K562 (cell line): ENCODE results near the gene DRAXIN. TPM values are rescaled to one million over a fixed set of nuclear protein-coding genes. Genes with fewer than 3 reads are reported as not detected.

Experiments used
- CSDE1 ChIP-seq, 2 experiments: fragments of 450-650 bp; IDR thresholded peaks; 2 replicates each; pipeline ENCODE4 v1.6.1; 2016; ENCODE audit warnings: mild to moderate bottlenecking in 1 of 2
- GMEB1 ChIP-seq: fragments of 250-450 bp; sonication (Bioruptor Pico); IDR thresholded peaks from 2 replicates; pipeline ENCODE4 v1.4.0; 2020; ENCODE audit warnings: mild to moderate bottlenecking
- IRF2 ChIP-seq: sonication (generic); formaldehyde crosslinking; IDR thresholded peaks from 2 replicates; pipeline ENCODE4 v1.8.1; 2022; ENCODE audit warnings: mild to moderate bottlenecking, missing genetic modification reagents
- KLF16 ChIP-seq: IDR thresholded peaks from 2 replicates; pipeline ENCODE4 v1.6.1; 2016; ENCODE audit warnings: antibody characterized with exemption
- PATZ1 ChIP-seq: fragments of 250-450 bp; sonication (Bioruptor Pico); IDR thresholded peaks from 2 replicates; pipeline ENCODE4 v1.5.0; 2020; ENCODE audit warnings: mild to moderate bottlenecking, borderline replicate concordance
- POLR3G ChIP-seq: IDR thresholded peaks from 2 replicates; pipeline ENCODE4 v1.6.1; 2011; ENCODE audit not compliant: insufficient read length, insufficient replicate concordance; ENCODE audit errors: extremely low read depth
- RBM39 ChIP-seq: fragments of 200-400 bp; formaldehyde crosslinking; optimal IDR thresholded peaks from 2 replicates; pipeline ENCODE3; 2018; ENCODE audit warnings: low read depth, low read length
- SIN3A ChIP-seq, 2 experiments: fragments of 150-350 bp in 1 of 2; IDR thresholded peaks; 2 replicates each; pipeline ENCODE4 v1.6.1; 2011 to 2016; ENCODE audit warnings: borderline replicate concordance in 2 of 2, low read depth in 2 of 2, low read length in 2 of 2, mild to moderate bottlenecking in 2 of 2, moderate library complexity in 2 of 2; ENCODE audit not compliant: control insufficient read depth in 1 of 2
- TAF15 ChIP-seq: fragments of 200-400 bp; formaldehyde crosslinking; IDR thresholded peaks from 2 replicates; pipeline ENCODE4 v1.6.1; 2017; ENCODE audit warnings: mild to moderate bottlenecking, low read depth, low read length, moderate library complexity
- TARDBP ChIP-seq: fragments of 450-650 bp; IDR thresholded peaks from 2 replicates; pipeline ENCODE4 v1.6.1; 2016
- THAP12 ChIP-seq: fragments of 250-450 bp; sonication (Bioruptor Pico); IDR thresholded peaks from 2 replicates; pipeline ENCODE4 v1.9.0; 2021; ENCODE audit warnings: mild to moderate bottlenecking, inconsistent platforms
- YBX1 ChIP-seq: fragments of 450-650 bp; IDR thresholded peaks from 2 replicates; pipeline ENCODE4 v1.7.1; 2016; ENCODE audit warnings: mild to moderate bottlenecking
- ZC3H11A ChIP-seq: IDR thresholded peaks from 2 replicates; pipeline ENCODE4 v1.6.1; 2012; ENCODE audit warnings: low read depth, low read length, improper control_type of control experiment
- ZNF146 ChIP-seq: IDR thresholded peaks from one replicate; pipeline ENCODE4 v1.6.1; 2018; ENCODE audit warnings: missing compliant biosample characterization; ENCODE audit not compliant: unreplicated experiment
- ZNF239 ChIP-seq: fragments of 250-450 bp; sonication (Bioruptor Pico); IDR thresholded peaks from 2 replicates; pipeline ENCODE4 v1.4.0; 2020; ENCODE audit warnings: mild to moderate bottlenecking
- ZNF436 ChIP-seq: fragments of 250-450, 450-650 bp; sonication (Bioruptor Pico); formaldehyde crosslinking; IDR thresholded peaks from 2 replicates; pipeline ENCODE4 v1.7.0; 2020; ENCODE audit warnings: mild to moderate bottlenecking
- ZNF561 ChIP-seq: fragments of 450-650 bp; formaldehyde crosslinking; conservative IDR thresholded peaks from 2 replicates; pipeline ENCODE4 v1.4.0; 2020; ENCODE audit warnings: mild to moderate bottlenecking, moderate library complexity
- ZNF583 ChIP-seq: fragments of 250-450 bp; sonication (Bioruptor Pico); IDR thresholded peaks from 2 replicates; pipeline ENCODE4 v1.4.0; 2020
- ZNF586 ChIP-seq: fragments of 450-650 bp; formaldehyde crosslinking; conservative IDR thresholded peaks from 2 replicates; pipeline ENCODE4 v1.4.0; 2020; ENCODE audit warnings: mild to moderate bottlenecking, moderate library complexity
- ZNF655 ChIP-seq: fragments of 250-450 bp; sonication (Bioruptor Pico); IDR thresholded peaks from 2 replicates; pipeline ENCODE4 v1.5.0; 2021
- polyA plus RNA-seq, 8 experiments: library from polyadenylated mRNA; depleted of rRNA in 4 of 8; stranded (reverse) in 5 of 8; unstranded in 3 of 8; fragments of >200 nt; fragmentation: Nextera tagmentation in 2 of 8; fragmentation: Illumina TruSeq in 1 of 8; extraction: Ambion mirVana in 2 of 8; extraction: Trizol in 1 of 8; gene quantifications; 2 replicates each; pipeline versions ENCODE4 v1.2.1 to v1.2.3, GENCODE V29; 2011 to 2014; ENCODE audit warnings: inconsistent platforms in 1 of 8, missing spikeins in 1 of 8
- total RNA-seq, 7 experiments: library from RNA; depleted of rRNA in 6 of 7; stranded (reverse); fragments of >200 nt in 6 of 7; fragmentation: Illumina TruSeq in 2 of 7; extraction: Trizol in 2 of 7; gene quantifications; 2 replicates each; pipeline versions ENCODE4 v1.2.1 to v1.2.3, GENCODE V29; 2011 to 2021; ENCODE audit warnings: low replicate concordance in 1 of 7
- TF ChIP-seq, protein P1 (sequence below): fragments of 450-650 bp; formaldehyde crosslinking; IDR thresholded peaks from 2 replicates; pipeline ENCODE4 v1.4.0; 2020; ENCODE audit warnings: mild to moderate bottlenecking, moderate library complexity

DRAXIN gene
- total and polyA plus RNA-seq, 9 of the 15 experiments (the other 6 are each of a cell fraction or from before 2014, with no cell fraction given) = 0.01 to 0.04 (median 0.01) TPM; not detected in 6

- TF ChIP-seq SIN3A (IDR thresholded peaks at IDR 0.05; ENCODE audit: borderline replicate concordance in 2 of 2, control insufficient read depth in 1 of 2, low read depth in 2 of 2, low read length in 2 of 2) (no peak; a peak in 1 of 4 replicates), GMEB1 (CRISPR knock-in tag) (0 out of 2 replicates have a peak, but pooled peaks have one; percentile 24), POLR3G (no peak), IRF2 (CRISPR knock-in tag) (no peak), TAF15 (no peak), ZNF436 (no peak), ZC3H11A (no peak), RBM39 (no peak), YBX1 (no peak), ZNF586 (CRISPR knock-in tag) (no peak), THAP12 (CRISPR knock-in tag) (no peak), ZNF655 (no peak), KLF16 (peak; percentile 53; the same call in 1 of the 2 replicates), CSDE1 (IDR thresholded peaks at IDR 0.05) (no peak), TARDBP (no peak), ZNF583 (CRISPR knock-in tag) (no peak), ZNF561 (no peak), ZNF146 (CRISPR knock-in tag) (no peak), ZNF239 (CRISPR knock-in tag) (no peak), PATZ1 (CRISPR knock-in tag) (no peak)
- TF ChIP-seq, protein P1, sequence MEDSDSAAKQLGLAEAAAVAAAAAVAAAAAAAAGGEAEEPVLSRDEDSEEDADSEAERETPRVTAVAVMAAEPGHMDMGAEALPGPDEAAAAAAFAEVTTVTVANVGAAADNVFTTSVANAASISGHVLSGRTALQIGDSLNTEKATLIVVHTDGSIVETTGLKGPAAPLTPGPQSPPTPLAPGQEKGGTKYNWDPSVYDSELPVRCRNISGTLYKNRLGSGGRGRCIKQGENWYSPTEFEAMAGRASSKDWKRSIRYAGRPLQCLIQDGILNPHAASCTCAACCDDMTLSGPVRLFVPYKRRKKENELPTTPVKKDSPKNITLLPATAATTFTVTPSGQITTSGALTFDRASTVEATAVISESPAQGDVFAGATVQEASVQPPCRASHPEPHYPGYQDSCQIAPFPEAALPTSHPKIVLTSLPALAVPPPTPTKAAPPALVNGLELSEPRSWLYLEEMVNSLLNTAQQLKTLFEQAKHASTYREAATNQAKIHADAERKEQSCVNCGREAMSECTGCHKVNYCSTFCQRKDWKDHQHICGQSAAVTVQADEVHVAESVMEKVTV (CRISPR knock-in tag) = peak; percentile 93
Observed at GRCh38 chr1:11749203-11749689, 57.7 kb downstream of the DRAXIN start (continued).
